HepG2 (cell line): ENCODE data around the gene IL1RAP. TPM values are rescaled to one million over a fixed set of nuclear protein-coding genes. Genes with fewer than 3 reads are reported as not detected.
A peak's percentile ranks its signal among the peaks of the same experiment; 100 is the strongest.

ENCODE experiments used
- AGO2 ChIP-seq: fragments of 200-400 bp; formaldehyde crosslinking; optimal IDR thresholded peaks from 2 replicates; pipeline ENCODE3; 2017; ENCODE audit warnings: mild to moderate bottlenecking, low read depth, low read length, moderate library complexity
- ARID5B ChIP-seq: IDR thresholded peaks from 2 replicates; pipeline ENCODE4 v1.4.0; 2020; ENCODE audit warnings: mild to moderate bottlenecking, missing genetic modification reagents
- BRD4 ChIP-seq: sonication (generic); formaldehyde crosslinking; IDR thresholded peaks from 2 replicates; pipeline ENCODE4 v1.4.0; 2020; ENCODE audit warnings: missing genetic modification reagents
- FOXC1 ChIP-seq: sonication (generic); formaldehyde crosslinking; IDR thresholded peaks from 2 replicates; pipeline ENCODE4 v1.8.0; 2022; ENCODE audit warnings: mild to moderate bottlenecking, missing genetic modification reagents, borderline replicate concordance
- GFI1 ChIP-seq: sonication (generic); formaldehyde crosslinking; IDR thresholded peaks from 2 replicates; pipeline ENCODE4 v1.5.0; 2020; ENCODE audit warnings: missing genetic modification reagents, mild to moderate bottlenecking, borderline replicate concordance
- HMG20B ChIP-seq: conservative IDR thresholded peaks from 2 replicates; pipeline ENCODE4 v1.6.1; 2016; ENCODE audit warnings: missing genetic modification reagents, missing compliant biosample characterization
- HNF4G ChIP-seq, 2 experiments: sonication (generic) in 1 of 2; formaldehyde crosslinking in 1 of 2; IDR thresholded peaks; 2 replicates each; pipeline versions ENCODE4 v1.4.0 to v1.6.1; 2011 to 2020; ENCODE audit warnings: borderline replicate concordance in 2 of 2, low read depth in 2 of 2, mild to moderate bottlenecking in 2 of 2, low read length in 1 of 2, missing genetic modification reagents in 1 of 2, moderate library complexity in 1 of 2
- KDM6A ChIP-seq: IDR thresholded peaks from 2 replicates; pipeline ENCODE4 v1.6.1; 2016; ENCODE audit warnings: low read depth
- MYC ChIP-seq: sonication (generic); formaldehyde crosslinking; IDR thresholded peaks from 2 replicates; pipeline ENCODE4 v1.9.0; 2021; ENCODE audit warnings: missing genetic modification reagents, borderline replicate concordance
- NR2C2 ChIP-seq: sonication (generic); formaldehyde crosslinking; IDR thresholded peaks from 2 replicates; pipeline ENCODE4 v1.4.0; 2020; ENCODE audit warnings: missing genetic modification reagents, mild to moderate bottlenecking, moderate library complexity, borderline replicate concordance
- NR2F6 ChIP-seq, 2 experiments: IDR thresholded peaks; 2 replicates each; pipeline ENCODE4 v1.6.1; 2016; ENCODE audit warnings: antibody characterized with exemption in 1 of 2, mild to moderate bottlenecking in 1 of 2
- SNRNP70 ChIP-seq: fragments of 200-400 bp; formaldehyde crosslinking; IDR thresholded peaks from 2 replicates; pipeline ENCODE4 v1.6.1; 2017; ENCODE audit warnings: mild to moderate bottlenecking, low read depth, low read length, moderate library complexity
- STAT6 ChIP-seq: sonication (generic); formaldehyde crosslinking; IDR thresholded peaks from 2 replicates; pipeline ENCODE4 v1.4.0; 2020; ENCODE audit warnings: missing genetic modification reagents, mild to moderate bottlenecking, borderline replicate concordance
- TFDP2 ChIP-seq: sonication (generic); formaldehyde crosslinking; IDR thresholded peaks from 2 replicates; pipeline ENCODE4 v1.4.0; 2020; ENCODE audit warnings: missing genetic modification reagents
- ZBTB1 ChIP-seq: sonication (generic); formaldehyde crosslinking; IDR thresholded peaks from 2 replicates; pipeline ENCODE4 v1.4.0; 2020; ENCODE audit warnings: missing genetic modification reagents, borderline replicate concordance
- ZNF264 ChIP-seq: sonication (generic); formaldehyde crosslinking; IDR thresholded peaks from 2 replicates; pipeline ENCODE4 v1.4.0; 2020; ENCODE audit warnings: missing genetic modification reagents
- ZNF441 ChIP-seq: sonication (generic); formaldehyde crosslinking; IDR thresholded peaks from 2 replicates; pipeline ENCODE4 v1.7.0; 2021; ENCODE audit warnings: missing genetic modification reagents, borderline replicate concordance
- ZNF580 ChIP-seq: IDR thresholded peaks from 2 replicates; pipeline ENCODE4 v1.6.1; 2016; ENCODE audit warnings: low read depth, borderline replicate concordance
- ZNF7 ChIP-seq: IDR thresholded peaks from 2 replicates; pipeline ENCODE4 v1.6.1; 2016; ENCODE audit warnings: missing biosample characterization, missing genetic modification reagents
- ZNF850 ChIP-seq: sonication (generic); formaldehyde crosslinking; conservative IDR thresholded peaks from 2 replicates; pipeline ENCODE4 v1.9.0; 2021; ENCODE audit warnings: mild to moderate bottlenecking, missing genetic modification reagents
- polyA plus RNA-seq, 8 experiments: library from polyadenylated mRNA; depleted of rRNA in 3 of 8; stranded (reverse) in 7 of 8; unstranded in 1 of 8; fragments of >200 nt; fragmentation: Illumina TruSeq in 4 of 8; extraction: Trizol in 4 of 8; gene quantifications; 2 replicates each; pipeline versions ENCODE4 v1.2.1 to v1.2.3, GENCODE V29; 2011 to 2016; ENCODE audit warnings: low read depth in 4 of 8, missing spikeins in 1 of 8, mixed read lengths in 1 of 8; ENCODE audit not compliant: insufficient read depth in 1 of 8
- total RNA-seq, 5 experiments: library from RNA; depleted of rRNA; stranded (reverse); fragments of >200 nt; fragmentation: Illumina TruSeq; extraction: Trizol; gene quantifications; 2 replicates each; pipeline ENCODE4 v1.2.3, GENCODE V29; 2016; ENCODE audit warnings: low read depth in 1 of 5

Gene IL1RAP
- total and polyA plus RNA-seq, 2 of the 13 experiments (the other 11 are each of a cell fraction or from before 2014, with no cell fraction given), result 18.3 to 54.9 TPM

GRCh38 chr3:190534986-190535385, 21.1 kb downstream of the IL1RAP start (continued):
- TF ChIP-seq GFI1 (CRISPR knock-in tag), result peak; percentile 72; the same call in 1 of the 2 replicates
- 0 out of 2 replicates have a peak, but pooled peaks have one; percentile 21 for TF ChIP-seq TFDP2 (CRISPR knock-in tag)
- peak; percentile 80 for TF ChIP-seq HNF4G (IDR thresholded peaks at IDR 0.05; ENCODE audit: borderline replicate concordance, low read depth, low read length)
- no peak; the same call in 1 of the 2 replicates for TF ChIP-seq HNF4G (CRISPR knock-in tag; IDR thresholded peaks at IDR 0.05; ENCODE audit: borderline replicate concordance, low read depth)
- TF ChIP-seq FOXC1 (CRISPR knock-in tag), result no peak
- TF ChIP-seq STAT6 (CRISPR knock-in tag), result no peak
- no peak for TF ChIP-seq BRD4 (CRISPR knock-in tag)
- TF ChIP-seq ARID5B, result peak; percentile 98
- TF ChIP-seq AGO2, result no peak
- TF ChIP-seq ZNF7 (CRISPR knock-in tag), result peak; percentile 76
- TF ChIP-seq NR2F6 (IDR thresholded peaks at IDR 0.05), result peak; percentile 73
- TF ChIP-seq NR2F6 (CRISPR knock-in tag; IDR thresholded peaks at IDR 0.05), result peak; percentile 76
- 0 out of 2 replicates have a peak, but pooled peaks have one; percentile 47 for TF ChIP-seq NR2C2 (CRISPR knock-in tag)
- TF ChIP-seq ZNF850 (CRISPR knock-in tag), result no peak
- no peak for TF ChIP-seq ZNF441 (CRISPR knock-in tag)
- no peak for TF ChIP-seq ZNF264
- 0 out of 2 replicates have a peak, but pooled peaks have one; percentile 40 for TF ChIP-seq KDM6A (CRISPR knock-in tag)
- peak; percentile 60; the same call in 1 of the 2 replicates for TF ChIP-seq HMG20B (CRISPR knock-in tag)
- no peak for TF ChIP-seq ZNF580
- TF ChIP-seq MYC (CRISPR knock-in tag), result no peak
- no peak for TF ChIP-seq SNRNP70
- no peak for TF ChIP-seq ZBTB1 (CRISPR knock-in tag)
